Gastrocnemius medialis (tissue), 4 donors: ENCODE data around the gene ALDOA. TPM values are rescaled to one million over a fixed set of nuclear protein-coding genes. Genes with fewer than 3 reads are reported as not detected.
A peak's percentile ranks its signal among the peaks of the same experiment; 100 is the strongest.

ENCODE experiments used
- ATAC-seq, 2 donors: fragments of 150-250 bp; one replicate each; pipeline ENCODE4 v1.9.1; 2016
- DNase-seq, 2 donors: peaks; one replicate each; pipeline ENCODE4 v3.0.0-alpha.2; 2019
- H3K27ac ChIP-seq, 4 donors: fragments of 200-600 bp; sonication (generic); 1 replicate in 1 of 4; 2 replicates in 3 of 4; pipeline ENCODE4 v1.5.1; 2016 to 2018; ENCODE audit warnings: mild to moderate bottlenecking in 2 of 4, moderate library complexity in 1 of 4
- H3K27me3 ChIP-seq, 3 donors: fragments of 200-600 bp; sonication (generic) in 2 of 3; 1 replicate in 1 of 3; 2 replicates in 2 of 3; pipeline versions ENCODE4 v1.5.1 to v1.6.0; 2016 to 2019; ENCODE audit warnings: mild to moderate bottlenecking in 1 of 3, moderate library complexity in 1 of 3
- H3K36me3 ChIP-seq, 2 donors: fragments of 200-600 bp; sonication (generic) in 1 of 2; one replicate each; pipeline ENCODE4 v1.5.1; 2017 to 2018
- H3K4me1 ChIP-seq, 2 donors: fragments of 200-600 bp; sonication (generic) in 1 of 2; one replicate each; pipeline ENCODE4 v1.5.1; 2016 to 2017; ENCODE audit warnings: mild to moderate bottlenecking in 2 of 2
- H3K4me3 ChIP-seq, 4 donors: fragments of 200-600 bp; sonication (generic) in 3 of 4; 1 replicate in 1 of 4; 2 replicates in 3 of 4; pipeline ENCODE4 v1.5.1; 2016 to 2019; ENCODE audit warnings: mild to moderate bottlenecking in 2 of 4
- H3K9me3 ChIP-seq, 3 donors: fragments of 200-600 bp; sonication (generic) in 2 of 3; 1 replicate in 1 of 3; 2 replicates in 2 of 3; pipeline ENCODE4 v1.5.1; 2016 to 2019
- POLR2A ChIP-seq, 2 donors: fragments of 450-650 bp; IDR thresholded peaks; one replicate each; pipeline ENCODE4 v1.6.1; 2017; ENCODE audit warnings: antibody characterized with exemption in 2 of 2, mild to moderate bottlenecking in 2 of 2, moderate library complexity in 2 of 2
- in situ Hi-C, 4 donors: fragments of 200-750 bp; cut with MboI; loops; one replicate each; pipeline versions ENCODE4 v1.15.0 to v1.8.0; 2017; ENCODE audit warnings: low sequenced_read_pairs in 4 of 4
- intact Hi-C: fragments of 100-400 bp; cut with DNase I; formaldehyde crosslinking; loops from one replicate; pipeline ENCODE4 v1.15.1; 2023; ENCODE audit warnings: low total_unique reads
- total RNA-seq, 4 donors: library from RNA; depleted of rRNA; stranded (reverse); fragments of >200 nt; gene quantifications; one replicate each; pipeline versions ENCODE4 v1.1.0 to v1.2.3, GENCODE V29; 2016
- TF ChIP-seq, protein P1 (sequence below), 5 experiments: fragments of 450-650 bp in 3 of 5; fragments of 200-600 bp in 2 of 5; sonication (generic) in 2 of 5; IDR thresholded peaks in 4 of 5; conservative IDR thresholded peaks in 1 of 5; 1 replicate in 4 of 5; 2 replicates in 1 of 5; pipeline ENCODE4 v1.5.1; 2016 to 2019; ENCODE audit warnings: antibody characterized with exemption in 5 of 5, mild to moderate bottlenecking in 3 of 5, moderate library complexity in 3 of 5

Gene ALDOA
- total RNA-seq, 4 donors from 2014 or later = 6,096 to 10,805 (median 7,093) TPM

DNA sequence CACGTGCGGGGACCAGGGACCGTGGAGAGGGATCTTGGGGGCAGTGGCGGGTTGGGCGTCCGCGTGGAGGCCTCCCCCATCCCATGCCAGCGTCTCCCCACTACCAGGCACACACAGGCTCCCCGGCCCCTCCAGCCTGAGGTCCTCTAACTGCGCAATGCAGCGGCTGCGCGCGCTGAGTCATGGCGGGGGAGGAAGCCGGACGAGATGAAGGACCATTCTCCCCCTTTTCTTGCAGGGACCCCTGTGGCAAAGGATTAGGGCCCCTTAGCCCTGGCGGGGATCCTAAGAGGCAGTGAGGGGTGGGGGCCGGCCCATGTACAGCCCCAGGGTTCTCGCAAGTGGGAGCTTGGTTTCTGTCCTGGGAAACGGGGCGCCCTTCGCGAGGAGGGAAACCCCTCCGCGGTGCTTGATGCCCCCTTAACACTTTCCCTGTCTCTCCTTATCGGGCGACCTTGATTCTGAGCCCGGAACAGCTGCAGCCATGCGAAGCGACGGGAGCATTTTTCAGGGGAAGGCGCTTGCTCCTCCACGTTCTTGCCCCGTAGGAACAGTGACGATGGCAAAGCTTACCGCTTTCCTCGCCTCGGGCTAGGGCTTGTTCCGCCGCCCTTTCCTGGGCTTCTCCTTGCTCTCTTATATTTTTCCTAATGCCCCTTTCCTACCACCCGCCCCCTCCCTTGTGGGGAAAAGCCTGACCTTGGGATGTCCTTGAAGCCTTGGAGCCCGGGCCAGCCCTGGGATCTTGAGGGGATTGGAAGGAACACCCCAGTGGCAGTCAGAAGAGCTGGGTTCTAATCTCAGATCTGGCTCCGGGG, 592 bp downstream of the ALDOA start:
- Histone ChIP-seq H3K36me3 (peaks cover 0 to 47% of the 10 kb centered on the region in 2 donors), H3K4me1 (peaks cover 64 to 69% of the 10 kb centered on the region in 2 donors), H3K27me3 (no peaks in the 10 kb centered on the region), H3K9me3 (no peaks in the 10 kb centered on the region), H3K27ac (peak overlapping the region; percentile 97 to 100 (median 100)), H3K4me3 (peak overlapping the region; percentile 75 to 91 (median 85))
- intact Hi-C loops (loop anchor here (1.0 to 10.0 kb wide), 5 partner anchors 30 to 1527 kb away; partner anchors contain the start of genes MAPK3, NUPR1 and YPEL3), in situ Hi-C loops (loop anchor here in 2 of 4 donors (25.0 kb wide), 2 partner anchors 296 to 346 kb away; partner anchors contain the start of genes CD2BP2 (in 1 of the 2), MYL11 (in 1 of the 2), TBC1D10B (in 1 of the 2) and ZNF771 (in 1 of the 2))
- no peak for TF ChIP-seq POLR2A (IDR thresholded peaks at IDR 0.05)
- TF ChIP-seq, protein P1, sequence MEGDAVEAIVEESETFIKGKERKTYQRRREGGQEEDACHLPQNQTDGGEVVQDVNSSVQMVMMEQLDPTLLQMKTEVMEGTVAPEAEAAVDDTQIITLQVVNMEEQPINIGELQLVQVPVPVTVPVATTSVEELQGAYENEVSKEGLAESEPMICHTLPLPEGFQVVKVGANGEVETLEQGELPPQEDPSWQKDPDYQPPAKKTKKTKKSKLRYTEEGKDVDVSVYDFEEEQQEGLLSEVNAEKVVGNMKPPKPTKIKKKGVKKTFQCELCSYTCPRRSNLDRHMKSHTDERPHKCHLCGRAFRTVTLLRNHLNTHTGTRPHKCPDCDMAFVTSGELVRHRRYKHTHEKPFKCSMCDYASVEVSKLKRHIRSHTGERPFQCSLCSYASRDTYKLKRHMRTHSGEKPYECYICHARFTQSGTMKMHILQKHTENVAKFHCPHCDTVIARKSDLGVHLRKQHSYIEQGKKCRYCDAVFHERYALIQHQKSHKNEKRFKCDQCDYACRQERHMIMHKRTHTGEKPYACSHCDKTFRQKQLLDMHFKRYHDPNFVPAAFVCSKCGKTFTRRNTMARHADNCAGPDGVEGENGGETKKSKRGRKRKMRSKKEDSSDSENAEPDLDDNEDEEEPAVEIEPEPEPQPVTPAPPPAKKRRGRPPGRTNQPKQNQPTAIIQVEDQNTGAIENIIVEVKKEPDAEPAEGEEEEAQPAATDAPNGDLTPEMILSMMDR (IDR thresholded peaks at IDR 0.05 in 4 of 5, conservative IDR thresholded peaks at IDR 0.05 in 1 of 5) = no peak
- no peak for ATAC-seq
- no peak for DNase-seq

DNA sequence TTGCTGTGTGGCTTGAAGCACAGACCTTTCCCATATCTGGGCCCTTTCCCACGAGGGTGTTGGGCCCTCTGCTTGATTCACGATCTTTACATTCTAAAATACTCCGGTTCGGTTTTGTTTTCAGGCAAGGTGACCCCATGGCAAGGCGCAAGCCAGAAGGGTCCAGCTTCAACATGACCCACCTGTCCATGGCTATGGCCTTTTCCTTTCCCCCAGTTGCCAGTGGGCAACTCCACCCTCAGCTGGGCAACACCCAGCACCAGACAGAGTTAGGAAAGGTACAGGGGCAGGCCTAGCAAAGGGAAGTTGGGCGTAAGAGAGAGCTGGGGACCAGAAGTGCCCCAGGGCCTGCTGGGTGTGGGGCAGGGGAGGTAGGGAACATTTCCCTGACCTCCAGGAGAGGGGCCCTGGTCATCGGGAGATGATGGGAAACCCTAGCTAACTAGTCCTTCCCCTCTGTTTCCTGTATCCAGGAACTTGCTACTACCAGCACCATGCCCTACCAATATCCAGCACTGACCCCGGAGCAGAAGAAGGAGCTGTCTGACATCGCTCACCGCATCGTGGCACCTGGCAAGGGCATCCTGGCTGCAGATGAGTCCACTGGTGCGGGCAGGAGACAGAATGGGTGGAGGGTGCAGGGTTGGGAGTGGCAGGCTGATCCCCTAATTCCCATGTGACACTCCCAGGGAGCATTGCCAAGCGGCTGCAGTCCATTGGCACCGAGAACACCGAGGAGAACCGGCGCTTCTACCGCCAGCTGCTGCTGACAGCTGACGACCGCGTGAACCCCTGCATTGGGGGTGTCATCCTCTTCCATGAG, 1.4 kb downstream of the ALDOA start:
- intact Hi-C loops (loop anchor here (1.0 to 10.0 kb wide), 2 partner anchors 8 to 348 kb away; partner anchors contain the start of gene PPP4C), in situ Hi-C loops (loop anchor here in 2 of 4 donors (25.0 kb wide), 2 partner anchors 295 to 345 kb away; partner anchors contain the start of genes CD2BP2 (in 1 of the 2), MYL11 (in 1 of the 2), TBC1D10B (in 1 of the 2) and ZNF771 (in 1 of the 2))
- ATAC-seq = peak in 1 of 2 donors; percentile 2
- H3K9me3 ChIP-seq = no peaks in the 10 kb centered on the region
- peak; percentile 57 to 83 for DNase-seq
- peaks cover 0 to 55% of the 10 kb centered on the region in 2 donors for H3K36me3 ChIP-seq
- H3K27ac ChIP-seq = peak overlapping the region; percentile 97 to 100 (median 100)
- peaks cover 57 to 61% of the 10 kb centered on the region in 2 donors for H3K4me1 ChIP-seq
- TF ChIP-seq, protein P1 (IDR thresholded peaks at IDR 0.05 in 4 of 5, conservative IDR thresholded peaks at IDR 0.05 in 1 of 5) = no peak
- peak; percentile 45 to 54 for TF ChIP-seq POLR2A (IDR thresholded peaks at IDR 0.05)
- H3K4me3 ChIP-seq = peak overlapping the region; percentile 75 to 91 (median 85)
- no peaks in the 10 kb centered on the region for H3K27me3 ChIP-seq

DNA sequence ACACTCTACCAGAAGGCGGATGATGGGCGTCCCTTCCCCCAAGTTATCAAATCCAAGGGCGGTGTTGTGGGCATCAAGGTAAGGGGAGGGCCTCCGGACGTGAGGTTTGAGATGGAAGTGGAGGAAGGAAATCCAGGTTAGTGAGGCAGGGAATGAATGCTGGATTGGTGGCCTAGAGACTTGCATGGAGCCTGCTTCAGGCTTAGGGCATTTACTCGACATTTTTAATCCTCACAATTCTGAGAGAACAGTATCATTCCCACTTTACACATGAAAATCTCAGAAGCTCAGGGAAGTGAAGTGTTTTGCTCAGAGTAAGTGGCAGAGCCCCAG, 2.0 kb downstream of the ALDOA start:
- H3K9me3 ChIP-seq = no peaks in the 10 kb centered on the region
- TF ChIP-seq, protein P1 (IDR thresholded peaks at IDR 0.05 in 4 of 5, conservative IDR thresholded peaks at IDR 0.05 in 1 of 5) = no peak
- no peak for TF ChIP-seq POLR2A (IDR thresholded peaks at IDR 0.05)
- in situ Hi-C loops (loop anchor here in 2 of 4 donors (25.0 kb wide), 2 partner anchors 295 to 345 kb away; partner anchors contain the start of genes CD2BP2 (in 1 of the 2), MYL11 (in 1 of the 2), TBC1D10B (in 1 of the 2) and ZNF771 (in 1 of the 2)), intact Hi-C loops (loop anchor here (1.0 to 10.0 kb wide), 2 partner anchors 8 to 347 kb away; partner anchors contain the start of gene PPP4C)
- no peak for ATAC-seq
- peak overlapping the region; percentile 97 to 100 (median 100) for H3K27ac ChIP-seq
- H3K27me3 ChIP-seq = no peaks in the 10 kb centered on the region
- peaks cover 51 to 55% of the 10 kb centered on the region in 2 donors for H3K4me1 ChIP-seq
- peak overlapping the region; percentile 75 to 91 (median 85) for H3K4me3 ChIP-seq
- DNase-seq = no peak
- peaks cover 0 to 58% of the 10 kb centered on the region in 2 donors for H3K36me3 ChIP-seq

DNA sequence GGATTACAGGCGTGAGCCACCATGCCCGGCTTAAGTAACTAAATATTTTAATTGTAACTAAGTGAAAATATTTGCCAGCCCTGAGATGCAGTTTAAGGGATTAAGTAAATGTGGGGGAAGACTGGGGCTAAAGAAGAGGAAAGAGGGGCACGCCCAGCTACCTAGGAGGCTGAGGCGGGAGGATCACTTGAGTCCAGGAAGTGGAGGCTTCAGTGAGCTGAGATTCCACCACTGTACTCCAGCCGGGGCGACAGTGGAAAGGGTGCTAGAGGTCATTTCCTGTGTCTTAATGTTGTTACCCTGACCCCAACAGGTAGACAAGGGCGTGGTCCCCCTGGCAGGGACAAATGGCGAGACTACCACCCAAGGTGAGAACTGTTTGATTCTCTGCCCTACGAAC, 2.8 kb downstream of the ALDOA start:
- H3K27me3 ChIP-seq = no peaks in the 10 kb centered on the region
- peaks cover 44 to 48% of the 10 kb centered on the region in 2 donors for H3K4me1 ChIP-seq
- H3K27ac ChIP-seq = peak overlapping the region; percentile 97 to 100 (median 100)
- in situ Hi-C loops (loop anchor here in 2 of 4 donors (25.0 kb wide), 2 partner anchors 294 to 344 kb away; partner anchors contain the start of genes CD2BP2 (in 1 of the 2), MYL11 (in 1 of the 2), TBC1D10B (in 1 of the 2) and ZNF771 (in 1 of the 2)), intact Hi-C loops (loop anchor here (10.0 kb wide), 1 partner anchor 346 kb away; no protein-coding TSS in a partner anchor)
- no peak for TF ChIP-seq POLR2A (IDR thresholded peaks at IDR 0.05)
- TF ChIP-seq, protein P1 (IDR thresholded peaks at IDR 0.05 in 4 of 5, conservative IDR thresholded peaks at IDR 0.05 in 1 of 5) = no peak
- DNase-seq (no peak), ATAC-seq (no peak)
- no peaks in the 10 kb centered on the region for H3K9me3 ChIP-seq
- H3K4me3 ChIP-seq = peak overlapping the region in 2 of 4 donors; percentile 5 to 82
- peaks cover 0 to 63% of the 10 kb centered on the region in 2 donors for H3K36me3 ChIP-seq
